Hepatocyte (in vitro differentiated cells): ENCODE results near the gene PHLDB1. TPM values are rescaled to one million over a fixed set of nuclear protein-coding genes. Genes with fewer than 3 reads are reported as not detected.

Experiments used
- DNase-seq: peaks from one replicate; pipeline ENCODE4 v3.0.0-alpha.2; 2016; ENCODE audit warnings: low spot score
- H2AFZ ChIP-seq: fragments of 200-600 bp; sonication (generic); 2 replicates; pipeline ENCODE4 v1.6.0; 2016; ENCODE audit warnings: antibody characterized with exemption, mild to moderate bottlenecking
- H3K27ac ChIP-seq: fragments of 200-600 bp; sonication (generic); 2 replicates; pipeline ENCODE4 v1.5.1; 2016; ENCODE audit warnings: mild to moderate bottlenecking
- H3K27me3 ChIP-seq: fragments of 200-600 bp; sonication (generic); 2 replicates; pipeline ENCODE4 v1.6.1; 2016
- H3K36me3 ChIP-seq: fragments of 200-600 bp; sonication (generic); replicated peaks from 2 replicates; pipeline ENCODE4 v1.5.1; 2016; ENCODE audit warnings: low read depth; ENCODE audit not compliant: insufficient read depth
- H3K4me1 ChIP-seq: fragments of 200-600 bp; sonication (generic); 2 replicates; pipeline ENCODE4 v1.5.1; 2016; ENCODE audit warnings: mild to moderate bottlenecking, moderate library complexity; ENCODE audit not compliant: insufficient read depth
- H3K4me2 ChIP-seq: fragments of 200-600 bp; sonication (generic); 2 replicates; pipeline ENCODE4 v1.6.0; 2016
- H3K4me3 ChIP-seq: fragments of 200-600 bp; sonication (generic); 2 replicates; pipeline ENCODE4 v1.5.1; 2016; ENCODE audit warnings: mild to moderate bottlenecking
- H3K79me2 ChIP-seq: fragments of 200-600 bp; sonication (generic); 2 replicates; pipeline ENCODE4 v1.6.0; 2017; ENCODE audit warnings: mild to moderate bottlenecking
- H3K9me2 ChIP-seq: fragments of 200-600 bp; sonication (generic); replicated peaks from 2 replicates; pipeline ENCODE4 v1.6.0; 2017; ENCODE audit warnings: mild to moderate bottlenecking; ENCODE audit not compliant: insufficient read depth
- H3K9me3 ChIP-seq: fragments of 200-600 bp; sonication (generic); 2 replicates; pipeline ENCODE4 v1.5.1; 2016; ENCODE audit warnings: low read depth, mild to moderate bottlenecking
- H4K20me1 ChIP-seq: fragments of 200-600 bp; sonication (generic); 2 replicates; pipeline ENCODE4 v1.6.0; 2016; ENCODE audit warnings: mild to moderate bottlenecking; ENCODE audit not compliant: insufficient read depth, poor library complexity, severe bottlenecking
- CTCF ChIP-seq: fragments of 200-600 bp; sonication (generic); IDR thresholded peaks from 2 replicates; pipeline ENCODE4 v1.5.1; 2016; ENCODE audit warnings: antibody characterized with exemption, mild to moderate bottlenecking; ENCODE audit not compliant: poor library complexity
- EZH2 ChIP-seq: fragments of 200-600 bp; sonication (generic); IDR thresholded peaks from 2 replicates; pipeline ENCODE4 v1.6.1; 2016; ENCODE audit warnings: antibody characterized with exemption, mild to moderate bottlenecking, borderline replicate concordance
- EZH2phosphoT487 ChIP-seq: fragments of 200-600 bp; sonication (generic); IDR thresholded peaks from one replicate; pipeline ENCODE4 v1.6.1; 2018; ENCODE audit warnings: antibody characterized with exemption, mild to moderate bottlenecking, low read depth, moderate library complexity; ENCODE audit not compliant: unreplicated experiment, severe bottlenecking
- WGBS: methylation state at CpG from one replicate; pipeline ENCODE4 v1.1.6; 2016; ENCODE audit warnings: low lambda C conversion rate; ENCODE audit errors: missing lambda C conversion rate; 5-methylcytosine and 5-hydroxymethylcytosine counted together
- polyA plus RNA-seq: library from polyadenylated mRNA; unstranded; fragments of >200 nt; fragmentation: Nextera tagmentation; extraction: Ambion mirVana; gene quantifications from 2 replicates; pipeline ENCODE4 v1.2.1, GENCODE V29; 2016
- total RNA-seq: library from RNA; depleted of rRNA; stranded (reverse); fragments of >200 nt; gene quantifications from 2 replicates; pipeline ENCODE4 v1.2.3, GENCODE V29; 2014

The PHLDB1 gene
- total and polyA plus RNA-seq, 2 experiments from 2014 or later, result 51.8 to 71.1 TPM

GRCh38 chr11:118696673-118697226 is 89.3 kb downstream of the PHLDB1 start:
- no peaks in the 10 kb centered on the region for H3K9me2 ChIP-seq
- no peak overlapping the region for H3K4me2 ChIP-seq
- no peaks in the 10 kb centered on the region for H4K20me1 ChIP-seq
- TF ChIP-seq EZH2phosphoT487 (no peak), CTCF (no peak), EZH2 (no peak)
- H3K4me1 ChIP-seq, result no peaks in the 10 kb centered on the region
- no peaks in the 10 kb centered on the region for H3K27me3 ChIP-seq
- H2AFZ ChIP-seq, result no peak overlapping the region
- 92% methylated on average over 7 of the region's 7 CpGs for WGBS
- H3K79me2 ChIP-seq, result no peaks in the 10 kb centered on the region
- no peaks in the 10 kb centered on the region for H3K36me3 ChIP-seq
- no peaks in the 10 kb centered on the region for H3K9me3 ChIP-seq
- H3K27ac ChIP-seq, result no peak overlapping the region
- no peak overlapping the region for H3K4me3 ChIP-seq
- no peak for DNase-seq

GRCh38 chr11:118697346-118697745 is 89.9 kb downstream of the PHLDB1 start:
- H3K4me3 ChIP-seq, result no peak overlapping the region

DNA sequence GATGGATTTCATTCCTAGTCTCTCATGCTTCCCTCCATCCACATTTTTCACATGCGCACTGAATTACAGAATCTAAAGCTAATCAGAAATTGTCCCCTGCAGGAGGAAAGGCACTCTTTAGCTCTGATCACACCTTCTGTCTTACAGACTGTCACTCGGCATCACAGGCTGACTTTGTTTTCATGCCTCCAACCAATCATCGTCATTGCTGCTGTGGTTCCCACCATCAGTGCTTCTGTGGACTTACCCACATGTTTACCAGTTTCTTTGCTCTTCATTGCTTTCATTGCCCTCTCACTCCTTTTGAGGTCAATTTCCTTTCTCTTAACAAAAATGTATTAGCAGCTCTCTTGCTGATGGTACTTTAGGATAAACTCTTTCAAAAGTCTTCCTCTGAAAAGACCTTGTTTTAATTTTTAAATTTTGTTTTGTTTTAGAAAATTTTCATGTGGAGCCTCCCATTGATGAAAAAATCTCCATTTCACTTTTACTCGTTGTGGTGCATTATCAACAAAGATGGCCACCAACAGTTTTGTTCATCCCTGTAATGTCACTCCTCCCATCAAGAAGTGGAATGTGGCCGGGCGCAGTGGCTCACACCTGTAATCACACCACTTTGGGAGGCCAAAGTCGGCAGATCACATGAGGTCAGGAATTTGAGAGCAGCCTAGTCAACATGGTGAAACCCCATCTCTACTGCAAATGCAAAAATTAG is 92.2 kb downstream of the PHLDB1 start:
- Histone ChIP-seq H3K27me3 (no peaks in the 10 kb centered on the region), H3K4me2 (no peak overlapping the region), H4K20me1 (no peaks in the 10 kb centered on the region), H3K4me3 (no peak overlapping the region), H2AFZ (no peak overlapping the region), H3K36me3 (no peaks in the 10 kb centered on the region), H3K9me2 (no peaks in the 10 kb centered on the region), H3K9me3 (no peaks in the 10 kb centered on the region), H3K4me1 (no peaks in the 10 kb centered on the region), H3K27ac (no peak overlapping the region), H3K79me2 (no peaks in the 10 kb centered on the region)
- WGBS, result 88% methylated on average over 7 of the region's 7 CpGs
- no peak for DNase-seq
- TF ChIP-seq EZH2phosphoT487 (no peak), EZH2 (no peak), CTCF (no peak)

More at GRCh38 chr11:118697346-118697745, 89.9 kb downstream of the PHLDB1 start:
- Histone ChIP-seq H3K9me2 (no peaks in the 10 kb centered on the region), H2AFZ (no peak overlapping the region), H3K36me3 (no peaks in the 10 kb centered on the region), H3K4me1 (no peaks in the 10 kb centered on the region), H4K20me1 (no peaks in the 10 kb centered on the region), H3K27me3 (no peaks in the 10 kb centered on the region), H3K79me2 (no peaks in the 10 kb centered on the region), H3K9me3 (no peaks in the 10 kb centered on the region), H3K4me2 (no peak overlapping the region), H3K27ac (no peak overlapping the region)
- DNase-seq, result no peak
- WGBS, result 76% methylated on average over 8 of the region's 8 CpGs
- TF ChIP-seq EZH2, result no peak
- no peak for TF ChIP-seq CTCF
- TF ChIP-seq EZH2phosphoT487, result no peak
